HepG2 (cell line): ENCODE data around the gene PRR14. TPM values are rescaled to one million over a fixed set of nuclear protein-coding genes. Genes with fewer than 3 reads are reported as not detected.

Experiments
- ATAC-seq: fragments of 200-7000 bp; cut with Tn5 transposase; 3 replicates; pipeline ENCODE4 v1.9.1; 2020; ENCODE audit warnings: mild to moderate bottlenecking, moderate library complexity
- BruUV-seq: library from RNA; stranded (reverse); fragments of 400-500 nt; replicated peaks from 2 replicates; lab custom pipeline; 2021; lab: Mats Ljungman, UMichigan
- CTCF ChIA-PET: fragments of 300-600 bp; formaldehyde crosslinking; extraction: SDS; loops from one replicate; lab custom pipeline; 2021; ENCODE audit warnings: low total read pairs, inconsistent platforms, low intra/inter-chr PET ratio; lab: Yijun Ruan, JAX
- POLR2A ChIA-PET: fragments of 350-600 bp; sonication (Branson Sonifier 250); formaldehyde crosslinking; loops from one replicate; lab custom pipeline; 2020; ENCODE audit warnings: antibody characterized with exemption, inconsistent platforms; lab: Yijun Ruan, JAX
- DNase-seq: peaks from one replicate; pipeline ENCODE4 v3.0.0-alpha.2; 2015; ENCODE audit warnings: low spot score
- FAIRE-seq: peaks from 3 replicates; lab custom pipeline; 2011; peaks lifted over from hg19 to GRCh38; lab: Jason Lieb, UNC
- H2AFZ ChIP-seq: one replicate; pipeline ENCODE4 v1.6.1; 2011; ENCODE audit warnings: low read length, inconsistent platforms
- H3K27ac ChIP-seq: fragments of 300-600 bp; 3 replicates; pipeline ENCODE4 v1.8.0; 2011; ENCODE audit warnings: mixed run types, mild to moderate bottlenecking, mixed read lengths, low read length, inconsistent platforms; ENCODE audit not compliant: insufficient read depth; ENCODE audit errors: extremely low read length
- H3K27me3 ChIP-seq, 2 experiments: fragments of 200-600 bp in 1 of 2; 2 replicates in 1 of 2; 3 replicates in 1 of 2; pipeline versions ENCODE4 v1.6.0 to v1.8.0; 2011; ENCODE audit warnings: low read length in 2 of 2, mild to moderate bottlenecking in 2 of 2, moderate library complexity in 2 of 2, inconsistent platforms in 1 of 2; ENCODE audit not compliant: insufficient read depth in 2 of 2, control insufficient read depth in 1 of 2
- H3K36me3 ChIP-seq, 2 experiments: fragments of 200-600 bp in 1 of 2; replicated peaks in 1 of 2; 2 replicates in 1 of 2; 3 replicates in 1 of 2; pipeline versions ENCODE4 v1.5.1 to v1.8.0; 2011; ENCODE audit warnings: low read length in 2 of 2, inconsistent platforms in 1 of 2; ENCODE audit not compliant: insufficient read depth in 2 of 2, control insufficient read depth in 1 of 2
- H3K4me1 ChIP-seq: 2 replicates; pipeline ENCODE4 v1.5.1; 2012; ENCODE audit warnings: low read length, inconsistent platforms; ENCODE audit not compliant: insufficient read depth
- H3K4me2 ChIP-seq: 2 replicates; pipeline ENCODE4 v1.6.0; 2011; ENCODE audit warnings: low read depth, low read length, inconsistent platforms
- H3K4me3 ChIP-seq, 3 experiments: fragments of 200-600 bp in 1 of 3; sonication (generic), shearing (Covaris generic) in 1 of 3; replicated peaks in 1 of 3; 2 replicates each; pipeline ENCODE4 v1.5.1; 2011 to 2016; ENCODE audit warnings: low read length in 3 of 3, inconsistent platforms in 2 of 3, low read depth in 2 of 3, mild to moderate bottlenecking in 2 of 3, control low read depth in 1 of 3, mixed read lengths in 1 of 3; ENCODE audit not compliant: insufficient read depth in 1 of 3
- H3K79me2 ChIP-seq: one replicate; pipeline ENCODE4 v1.6.1; 2011; ENCODE audit warnings: low read length, inconsistent platforms; ENCODE audit not compliant: insufficient read depth
- H3K9ac ChIP-seq: 2 replicates; pipeline ENCODE4 v1.6.0; 2011; ENCODE audit warnings: mild to moderate bottlenecking, low read depth, low read length, inconsistent platforms; ENCODE audit not compliant: insufficient read depth
- H3K9me3 ChIP-seq: 2 replicates; pipeline ENCODE4 v1.5.1; 2012; ENCODE audit warnings: mild to moderate bottlenecking, low read length
- H4K20me1 ChIP-seq: 2 replicates; pipeline ENCODE4 v1.6.0; 2011; ENCODE audit warnings: inconsistent platforms, mild to moderate bottlenecking, low read length, moderate library complexity; ENCODE audit not compliant: insufficient read depth
- HNF4A ChIP-seq: sonication (generic); formaldehyde crosslinking; IDR thresholded peaks from 2 replicates; pipeline ENCODE4 v1.4.0; 2020; ENCODE audit warnings: missing genetic modification reagents
- HNF4G ChIP-seq, 2 experiments: sonication (generic) in 1 of 2; formaldehyde crosslinking in 1 of 2; IDR thresholded peaks; 2 replicates each; pipeline versions ENCODE4 v1.4.0 to v1.6.1; 2011 to 2020; ENCODE audit warnings: borderline replicate concordance in 2 of 2, low read depth in 2 of 2, mild to moderate bottlenecking in 2 of 2, low read length in 1 of 2, missing genetic modification reagents in 1 of 2, moderate library complexity in 1 of 2
- MAX ChIP-seq: IDR thresholded peaks from 2 replicates; pipeline ENCODE4 v1.6.1; 2012; ENCODE audit warnings: inconsistent platforms
- MEF2D ChIP-seq: sonication (generic); formaldehyde crosslinking; IDR thresholded peaks from 2 replicates; pipeline ENCODE4 v1.5.1; 2020; ENCODE audit warnings: mild to moderate bottlenecking, missing genetic modification reagents
- MTA3 ChIP-seq: sonication (generic); formaldehyde crosslinking; IDR thresholded peaks from 2 replicates; pipeline ENCODE4 v1.4.0; 2020; ENCODE audit warnings: missing genetic modification reagents
- MXI1 ChIP-seq: IDR thresholded peaks from 3 replicates; pipeline ENCODE4 v1.6.1; 2012; ENCODE audit warnings: low read depth, low read length, inconsistent platforms, borderline replicate concordance
- PCBP2 ChIP-seq: fragments of 200-400 bp; formaldehyde crosslinking; optimal IDR thresholded peaks from 2 replicates; pipeline ENCODE3; 2018; ENCODE audit warnings: low read length, low read depth; ENCODE audit not compliant: poor library complexity, severe bottlenecking
- POLR2A ChIP-seq, 2 experiments: IDR thresholded peaks; 2 replicates each; pipeline ENCODE4 v1.6.1; 2011; ENCODE audit warnings: low read depth in 2 of 2, low read length in 2 of 2, mild to moderate bottlenecking in 1 of 2, moderate library complexity in 1 of 2; ENCODE audit not compliant: insufficient read depth in 1 of 2
- RBFOX2 ChIP-seq: fragments of 200-400 bp; formaldehyde crosslinking; IDR thresholded peaks from 2 replicates; pipeline ENCODE4 v1.6.1; 2017; ENCODE audit warnings: low read depth, mild to moderate bottlenecking, low read length
- SUZ12 ChIP-seq: fragments of 150-350 bp; IDR thresholded peaks from 2 replicates; pipeline ENCODE4 v1.6.1; 2014; ENCODE audit warnings: low read depth, low read length
- ZC3H13 ChIP-seq: sonication (generic); formaldehyde crosslinking; IDR thresholded peaks from 2 replicates; pipeline ENCODE4 v1.8.1; 2023; ENCODE audit warnings: mild to moderate bottlenecking, missing genetic modification reagents, moderate library complexity
- ZNF496 ChIP-seq: sonication (generic); formaldehyde crosslinking; IDR thresholded peaks from 2 replicates; pipeline ENCODE4 v1.8.1; 2023; ENCODE audit warnings: mild to moderate bottlenecking, moderate library complexity, missing genetic modification reagents; ENCODE audit not compliant: insufficient replicate concordance
- WGBS: methylation state at CpG from one replicate; pipeline ENCODE4 v1.1.6; 2017; ENCODE audit warnings: low lambda C conversion rate; 5-methylcytosine and 5-hydroxymethylcytosine counted together
- in situ Hi-C: cut with HindIII; loops from 2 replicates; pipeline ENCODE4 v1.10.0; 2017; ENCODE audit warnings: low pct_unique_long_range_greater_than_20kb; ENCODE audit not compliant: extremely low pct_ligation_motif_present
- intact Hi-C: fragments of 100-400 bp; cut with micrococcal nuclease; formaldehyde crosslinking; loops from one replicate; pipeline ENCODE4 v1.10.0; 2022; ENCODE audit not compliant: unreplicated experiment
- polyA plus RNA-seq, 8 experiments: library from polyadenylated mRNA; depleted of rRNA in 3 of 8; stranded (reverse) in 7 of 8; unstranded in 1 of 8; fragments of >200 nt; fragmentation: Illumina TruSeq in 4 of 8; extraction: Trizol in 4 of 8; gene quantifications; 2 replicates each; pipeline versions ENCODE4 v1.2.1 to v1.2.3, GENCODE V29; 2011 to 2016; ENCODE audit warnings: low read depth in 4 of 8, missing spikeins in 1 of 8, mixed read lengths in 1 of 8; ENCODE audit not compliant: insufficient read depth in 1 of 8
- total RNA-seq, 5 experiments: library from RNA; depleted of rRNA; stranded (reverse); fragments of >200 nt; fragmentation: Illumina TruSeq; extraction: Trizol; gene quantifications; 2 replicates each; pipeline ENCODE4 v1.2.3, GENCODE V29; 2016; ENCODE audit warnings: low read depth in 1 of 5
- TF ChIP-seq, protein P1 (sequence below): sonication (generic); formaldehyde crosslinking; IDR thresholded peaks from 2 replicates; pipeline ENCODE4 v1.9.0; 2022; ENCODE audit warnings: missing genetic modification reagents, mild to moderate bottlenecking, borderline replicate concordance
- TF ChIP-seq, protein P2 (sequence below): sonication (generic); formaldehyde crosslinking; IDR thresholded peaks from 2 replicates; pipeline ENCODE4 v1.4.0; 2020; ENCODE audit warnings: missing genetic modification reagents, mild to moderate bottlenecking, borderline replicate concordance
- TF ChIP-seq, protein P3 (sequence below): sonication (generic); formaldehyde crosslinking; IDR thresholded peaks from 2 replicates; pipeline ENCODE4 v1.9.0; 2021; ENCODE audit warnings: missing genetic modification reagents, borderline replicate concordance

PRR14 gene
- total and polyA plus RNA-seq, 2 of the 13 experiments (the other 11 are each of a cell fraction or from before 2014, with no cell fraction given), result 8.4 to 11.0 TPM

- ATAC-seq (peak; percentile 35), FAIRE-seq (no peak), DNase-seq (no peak)
- Histone ChIP-seq H3K4me1 (peaks cover 34% of the 10 kb centered on the region), H3K9ac (no peak overlapping the region), H3K36me3 (peaks cover 20 to 42% of the 10 kb centered on the region in 2 experiments; a peak in 4 of 5 replicates), H3K4me2 (no peak overlapping the region), H3K79me2 (peaks cover 11% of the 10 kb centered on the region), H2AFZ (no peak overlapping the region), H4K20me1 (no peaks in the 10 kb centered on the region), H3K9me3 (peaks cover 4% of the 10 kb centered on the region), H3K27ac (peak overlapping the region; percentile 41), H3K27me3 (no peaks in the 10 kb centered on the region; a peak in 1 of 5 replicates), H3K4me3 (no peak overlapping the region)
- in situ Hi-C loops, result loop anchor here (10.0 kb wide), 1 partner anchor 170 kb away; the partner anchor contains the start of gene DCTPP1
- ChIA-PET CTCF (no interaction called here), POLR2A (interaction anchor here (0.6 to 1.5 kb wide), 4 partner anchors 11 to 37 kb away, joined by 3 read pairs; no protein-coding TSS in a partner anchor)
- intact Hi-C loops, result no loop called here
- WGBS, result 90% methylated on average over 49 of the region's 49 CpGs
- no TSS peak for BruUV-seq
- TF ChIP-seq, protein P1, sequence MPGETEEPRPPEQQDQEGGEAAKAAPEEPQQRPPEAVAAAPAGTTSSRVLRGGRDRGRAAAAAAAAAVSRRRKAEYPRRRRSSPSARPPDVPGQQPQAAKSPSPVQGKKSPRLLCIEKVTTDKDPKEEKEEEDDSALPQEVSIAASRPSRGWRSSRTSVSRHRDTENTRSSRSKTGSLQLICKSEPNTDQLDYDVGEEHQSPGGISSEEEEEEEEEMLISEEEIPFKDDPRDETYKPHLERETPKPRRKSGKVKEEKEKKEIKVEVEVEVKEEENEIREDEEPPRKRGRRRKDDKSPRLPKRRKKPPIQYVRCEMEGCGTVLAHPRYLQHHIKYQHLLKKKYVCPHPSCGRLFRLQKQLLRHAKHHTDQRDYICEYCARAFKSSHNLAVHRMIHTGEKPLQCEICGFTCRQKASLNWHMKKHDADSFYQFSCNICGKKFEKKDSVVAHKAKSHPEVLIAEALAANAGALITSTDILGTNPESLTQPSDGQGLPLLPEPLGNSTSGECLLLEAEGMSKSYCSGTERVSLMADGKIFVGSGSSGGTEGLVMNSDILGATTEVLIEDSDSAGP, result peak; percentile 50
- TF ChIP-seq, protein P2, sequence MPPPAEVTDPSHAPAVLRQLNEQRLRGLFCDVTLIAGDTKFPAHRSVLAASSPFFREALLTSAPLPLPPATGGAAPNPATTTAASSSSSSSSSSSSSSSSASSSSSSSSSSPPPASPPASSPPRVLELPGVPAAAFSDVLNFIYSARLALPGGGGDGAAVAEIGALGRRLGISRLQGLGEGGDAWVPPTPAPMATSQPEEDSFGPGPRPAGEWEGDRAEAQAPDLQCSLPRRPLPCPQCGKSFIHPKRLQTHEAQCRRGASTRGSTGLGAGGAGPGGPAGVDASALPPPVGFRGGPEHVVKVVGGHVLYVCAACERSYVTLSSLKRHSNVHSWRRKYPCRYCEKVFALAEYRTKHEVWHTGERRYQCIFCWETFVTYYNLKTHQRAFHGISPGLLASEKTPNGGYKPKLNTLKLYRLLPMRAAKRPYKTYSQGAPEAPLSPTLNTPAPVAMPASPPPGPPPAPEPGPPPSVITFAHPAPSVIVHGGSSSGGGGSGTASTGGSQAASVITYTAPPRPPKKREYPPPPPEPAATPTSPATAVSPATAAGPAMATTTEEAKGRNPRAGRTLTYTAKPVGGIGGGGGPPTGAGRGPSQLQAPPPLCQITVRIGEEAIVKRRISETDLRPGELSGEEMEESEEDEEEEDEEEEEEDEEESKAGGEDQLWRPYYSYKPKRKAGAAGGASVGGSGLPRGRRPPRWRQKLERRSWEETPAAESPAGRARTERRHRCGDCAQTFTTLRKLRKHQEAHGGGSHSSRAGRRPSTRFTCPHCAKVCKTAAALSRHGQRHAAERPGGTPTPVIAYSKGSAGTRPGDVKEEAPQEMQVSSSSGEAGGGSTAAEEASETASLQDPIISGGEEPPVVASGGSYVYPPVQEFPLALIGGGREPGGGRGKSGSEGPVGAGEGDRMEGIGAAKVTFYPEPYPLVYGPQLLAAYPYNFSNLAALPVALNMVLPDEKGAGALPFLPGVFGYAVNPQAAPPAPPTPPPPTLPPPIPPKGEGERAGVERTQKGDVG (CRISPR knock-in tag), result peak; percentile 29; the same call in 1 of the 2 replicates
- TF ChIP-seq MTA3 (no peak), ZC3H13 (CRISPR knock-in tag) (peak; percentile 91), ZNF496 (CRISPR knock-in tag) (no peak), MAX (peak; percentile 29; the same call in 1 of the 2 replicates), MEF2D (CRISPR knock-in tag) (no peak), HNF4G (IDR thresholded peaks at IDR 0.05; ENCODE audit: borderline replicate concordance, low read depth, low read length) (peak; percentile 29), HNF4G (CRISPR knock-in tag; IDR thresholded peaks at IDR 0.05; ENCODE audit: borderline replicate concordance, low read depth) (no peak), MXI1 (no peak), PCBP2 (no peak), RBFOX2 (peak; percentile 79), HNF4A (CRISPR knock-in tag) (0 out of 2 replicates have a peak, but pooled peaks have one; percentile 22), SUZ12 (no peak), POLR2A (IDR thresholded peaks at IDR 0.05; ENCODE audit: insufficient read depth in 1 of 2, low read depth in 2 of 2, low read length in 2 of 2) (0 out of 4 replicates have a peak, but pooled peaks of 1 of the 2 experiments have one; percentile 10)
- TF ChIP-seq, protein P3, sequence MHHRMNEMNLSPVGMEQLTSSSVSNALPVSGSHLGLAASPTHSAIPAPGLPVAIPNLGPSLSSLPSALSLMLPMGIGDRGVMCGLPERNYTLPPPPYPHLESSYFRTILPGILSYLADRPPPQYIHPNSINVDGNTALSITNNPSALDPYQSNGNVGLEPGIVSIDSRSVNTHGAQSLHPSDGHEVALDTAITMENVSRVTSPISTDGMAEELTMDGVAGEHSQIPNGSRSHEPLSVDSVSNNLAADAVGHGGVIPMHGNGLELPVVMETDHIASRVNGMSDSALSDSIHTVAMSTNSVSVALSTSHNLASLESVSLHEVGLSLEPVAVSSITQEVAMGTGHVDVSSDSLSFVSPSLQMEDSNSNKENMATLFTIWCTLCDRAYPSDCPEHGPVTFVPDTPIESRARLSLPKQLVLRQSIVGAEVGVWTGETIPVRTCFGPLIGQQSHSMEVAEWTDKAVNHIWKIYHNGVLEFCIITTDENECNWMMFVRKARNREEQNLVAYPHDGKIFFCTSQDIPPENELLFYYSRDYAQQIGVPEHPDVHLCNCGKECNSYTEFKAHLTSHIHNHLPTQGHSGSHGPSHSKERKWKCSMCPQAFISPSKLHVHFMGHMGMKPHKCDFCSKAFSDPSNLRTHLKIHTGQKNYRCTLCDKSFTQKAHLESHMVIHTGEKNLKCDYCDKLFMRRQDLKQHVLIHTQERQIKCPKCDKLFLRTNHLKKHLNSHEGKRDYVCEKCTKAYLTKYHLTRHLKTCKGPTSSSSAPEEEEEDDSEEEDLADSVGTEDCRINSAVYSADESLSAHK (CRISPR knock-in tag), result no peak
These were observed 46.3 kb upstream of the PRR14 start for GRCh38 chr16:30604316-30604947.
